ENCODE data around the gene OSBP2.

GRCh38 chr22:30860176-30861105, 165.8 kb downstream of the OSBP2 start:
- TF ChIP-seq CTCF (IDR thresholded peaks at IDR 0.05) (no peak), POLR2A (IDR thresholded peaks at IDR 0.05) (no peak), EP300 (IDR thresholded peaks at IDR 0.05) (no peak)

Data from tibial nerve (tissue), 4 donors.